Activated T-helper 17 cell treated with anti-CD3 and anti-CD28 coated beads, Interleukin-2, amount 50 U/mL, for 72 hours (primary cell): ENCODE measurements around the gene DAPL1. TPM values are rescaled to one million over a fixed set of nuclear protein-coding genes. Genes with fewer than 3 reads are reported as not detected.

Experiments used
- ATAC-seq: fragments of 150-1000 bp; cut with Tn5 transposase; replicated peaks from 2 replicates; pipeline ENCODE4 v1.10.0; 2021; ENCODE audit warnings: mild to moderate bottlenecking, moderate library complexity
- H3K27ac Mint-ChIP-seq: one replicate; pipeline ENCODE4 v1.8.0; 2022; ENCODE audit warnings: mixed read lengths
- H3K27me3 Mint-ChIP-seq: one replicate; pipeline ENCODE4 v1.8.0; 2022; ENCODE audit warnings: mixed read lengths
- H3K36me3 Mint-ChIP-seq: one replicate; pipeline ENCODE4 v1.8.0; 2022; ENCODE audit warnings: low read depth, mild to moderate bottlenecking, mixed read lengths
- H3K4me1 Mint-ChIP-seq: one replicate; pipeline ENCODE4 v1.8.0; 2022; ENCODE audit warnings: mixed read lengths
- H3K4me3 Mint-ChIP-seq: one replicate; pipeline ENCODE4 v1.8.0; 2022; ENCODE audit warnings: mild to moderate bottlenecking, mixed read lengths
- H3K9me3 Mint-ChIP-seq: one replicate; pipeline ENCODE4 v1.8.0; 2022; ENCODE audit warnings: mixed read lengths
- total RNA-seq, 2 donors: library from RNA; stranded (reverse); gene quantifications; one replicate each; pipeline ENCODE4 v1.2.3, GENCODE V29; 2022

The DAPL1 gene
- total RNA-seq, 2 donors from 2014 or later, result not detected

DNA sequence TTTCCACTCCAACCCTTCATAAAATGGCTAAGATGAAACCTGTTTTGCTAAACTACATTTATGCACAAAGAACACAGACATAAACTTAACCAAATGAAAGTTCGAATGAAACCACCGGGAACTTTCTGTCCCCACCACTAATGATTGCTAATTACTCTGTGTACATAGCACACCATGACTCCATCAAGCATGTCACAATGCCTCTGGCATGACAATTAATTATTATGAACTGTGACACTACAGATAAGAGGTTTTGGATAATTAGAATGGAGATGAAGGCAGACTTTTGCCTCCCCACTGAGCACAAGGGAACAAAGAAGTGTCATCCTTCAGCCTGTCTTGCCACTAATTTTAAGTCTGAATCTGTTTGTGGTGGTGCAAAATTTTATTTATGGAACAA lies 1.5 kb downstream of the DAPL1 start:
- H3K27me3 Mint-ChIP-seq, result peaks cover 31% of the 10 kb centered on the region
- no peaks in the 10 kb centered on the region for H3K9me3 Mint-ChIP-seq
- H3K27ac Mint-ChIP-seq, result no peak overlapping the region
- H3K4me3 Mint-ChIP-seq, result no peak overlapping the region
- no peak for ATAC-seq
- H3K4me1 Mint-ChIP-seq, result no peaks in the 10 kb centered on the region
- H3K36me3 Mint-ChIP-seq, result no peaks in the 10 kb centered on the region

DNA sequence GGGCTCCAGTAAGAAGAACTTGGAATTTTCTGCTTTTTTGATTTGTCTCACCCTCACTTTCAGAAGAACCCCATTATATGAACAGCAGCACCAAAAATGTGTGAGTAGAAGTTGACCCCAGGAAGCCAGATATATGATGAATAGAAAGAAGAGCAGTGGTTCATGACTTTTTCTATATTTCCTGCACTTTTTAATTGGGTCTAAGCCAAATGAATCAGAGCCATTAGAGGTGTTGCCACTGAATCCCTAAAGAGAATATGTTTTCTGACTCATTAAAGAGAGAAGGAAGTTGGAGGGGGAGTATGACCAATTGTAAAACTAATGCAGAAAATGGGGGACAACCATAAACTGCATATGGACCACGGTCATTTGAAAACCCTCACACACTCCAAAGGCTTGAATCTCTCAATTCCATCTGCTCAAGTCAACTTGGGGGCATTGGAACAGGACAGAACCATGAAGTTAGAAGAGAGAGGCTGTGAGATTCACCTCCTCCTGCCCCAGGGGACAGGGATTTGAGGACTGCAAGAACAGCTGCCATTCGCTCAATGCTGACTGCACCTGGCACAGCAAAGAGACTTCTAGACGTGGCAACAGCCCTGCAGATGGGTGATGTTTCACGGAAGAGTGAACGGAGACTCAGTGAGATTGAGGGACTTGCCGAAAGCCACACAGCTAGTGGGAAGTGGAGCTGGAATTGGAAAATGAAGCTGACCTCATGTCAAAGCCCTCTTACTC lies 3.0 kb downstream of the DAPL1 start:
- H3K9me3 Mint-ChIP-seq, result no peaks in the 10 kb centered on the region
- H3K4me1 Mint-ChIP-seq, result no peaks in the 10 kb centered on the region
- H3K27me3 Mint-ChIP-seq, result peaks cover 31% of the 10 kb centered on the region
- H3K27ac Mint-ChIP-seq, result no peak overlapping the region
- H3K36me3 Mint-ChIP-seq, result no peaks in the 10 kb centered on the region
- no peak for ATAC-seq
- H3K4me3 Mint-ChIP-seq, result no peak overlapping the region

DNA sequence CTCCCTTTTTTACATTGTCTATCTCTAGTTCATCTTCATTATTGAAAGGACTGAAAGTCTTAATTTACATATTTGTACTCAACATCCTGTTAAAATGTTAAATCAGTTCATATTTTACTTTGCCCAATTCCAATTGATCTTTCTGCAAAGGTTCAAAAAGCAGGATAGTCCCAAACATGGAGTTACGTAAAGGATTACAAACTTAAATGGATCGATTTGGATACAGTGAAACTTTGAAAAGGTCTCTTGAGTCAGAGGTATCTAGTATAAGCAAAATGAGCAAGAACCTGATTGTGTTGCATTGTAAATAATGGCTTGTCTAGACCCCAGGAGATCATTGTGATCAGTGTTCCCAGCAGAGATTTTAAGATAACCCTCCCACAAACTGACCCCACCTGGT lies 4.1 kb downstream of the DAPL1 start:
- Mint-ChIP-seq H3K27me3 (peaks cover 26% of the 10 kb centered on the region), H3K4me3 (no peak overlapping the region), H3K4me1 (no peaks in the 10 kb centered on the region), H3K36me3 (no peaks in the 10 kb centered on the region), H3K27ac (no peak overlapping the region), H3K9me3 (no peaks in the 10 kb centered on the region)
- no peak for ATAC-seq

DNA sequence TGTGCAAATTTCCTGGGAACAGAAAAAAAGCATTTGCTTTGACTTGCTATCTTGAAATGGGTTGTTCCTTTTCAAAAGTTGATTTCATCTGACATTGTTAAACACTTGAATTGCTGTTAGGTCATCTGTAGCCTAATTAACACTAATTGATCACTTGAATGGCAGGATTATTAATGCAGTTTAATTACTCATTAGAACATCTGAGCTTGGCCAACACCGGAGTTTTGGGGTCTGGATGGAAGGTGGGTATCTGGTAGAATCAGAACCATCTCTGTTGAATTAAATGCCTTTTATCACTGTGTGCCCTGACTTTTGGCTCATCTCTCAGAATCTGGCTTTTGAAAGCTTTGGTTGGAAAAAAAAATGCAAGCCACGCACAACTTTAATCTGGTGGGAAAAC lies 8.4 kb downstream of the DAPL1 start:
- no peak overlapping the region for H3K4me3 Mint-ChIP-seq

DNA sequence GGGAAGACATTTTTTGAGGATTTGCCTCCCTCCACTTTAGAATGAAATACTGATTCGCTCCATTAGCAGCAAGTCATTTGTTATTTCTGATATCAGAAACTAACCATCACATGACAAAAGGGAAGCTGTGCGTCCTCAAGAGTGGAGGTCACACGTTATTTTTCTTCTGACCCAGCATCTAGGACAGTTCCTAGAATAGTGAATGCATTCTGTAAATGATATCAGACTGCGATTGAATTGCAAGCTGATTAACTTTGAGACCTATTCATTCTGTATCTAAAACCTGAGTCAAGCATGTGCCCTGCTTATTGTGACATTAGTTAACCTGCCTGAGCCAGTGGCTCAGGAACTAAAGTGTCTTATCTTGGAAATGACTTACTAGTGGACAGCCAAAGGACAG lies 10.1 kb downstream of the DAPL1 start:
- no peak for ATAC-seq
- Mint-ChIP-seq H3K27ac (no peak overlapping the region), H3K36me3 (no peaks in the 10 kb centered on the region), H3K27me3 (peaks cover 6% of the 10 kb centered on the region), H3K4me1 (no peaks in the 10 kb centered on the region), H3K4me3 (no peak overlapping the region), H3K9me3 (no peaks in the 10 kb centered on the region)

More for the DNA sequence above, 8.4 kb downstream of the DAPL1 start:
- H3K4me1 Mint-ChIP-seq, result no peaks in the 10 kb centered on the region
- no peak for ATAC-seq
- H3K27me3 Mint-ChIP-seq, result peaks cover 10% of the 10 kb centered on the region
- no peaks in the 10 kb centered on the region for H3K36me3 Mint-ChIP-seq
- H3K9me3 Mint-ChIP-seq, result no peaks in the 10 kb centered on the region
- no peak overlapping the region for H3K27ac Mint-ChIP-seq

DNA sequence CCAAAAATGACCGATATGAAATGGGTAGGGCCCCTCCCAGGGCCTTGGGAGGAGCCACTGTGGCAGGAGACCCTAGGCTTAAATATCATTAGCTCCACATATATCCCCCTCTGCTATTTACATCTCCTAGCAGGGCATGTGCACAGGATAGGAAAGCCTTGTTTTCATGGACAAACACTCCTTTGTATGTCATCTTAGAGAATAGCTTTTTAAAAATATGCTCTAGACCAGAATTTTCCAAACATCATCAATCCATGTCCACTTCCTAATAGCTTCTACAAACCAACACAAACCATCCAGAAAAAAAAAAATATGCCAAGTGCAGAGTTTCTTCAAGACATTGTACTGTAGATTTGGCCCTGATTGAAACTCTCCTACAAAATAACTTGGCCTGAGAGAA lies 10.8 kb downstream of the DAPL1 start:
- H3K4me3 Mint-ChIP-seq, result no peak overlapping the region
- no peaks in the 10 kb centered on the region for H3K9me3 Mint-ChIP-seq
- no peaks in the 10 kb centered on the region for H3K4me1 Mint-ChIP-seq
- no peak overlapping the region for H3K27ac Mint-ChIP-seq
- H3K36me3 Mint-ChIP-seq, result no peaks in the 10 kb centered on the region
- no peak for ATAC-seq
- H3K27me3 Mint-ChIP-seq, result peaks cover 7% of the 10 kb centered on the region

DNA sequence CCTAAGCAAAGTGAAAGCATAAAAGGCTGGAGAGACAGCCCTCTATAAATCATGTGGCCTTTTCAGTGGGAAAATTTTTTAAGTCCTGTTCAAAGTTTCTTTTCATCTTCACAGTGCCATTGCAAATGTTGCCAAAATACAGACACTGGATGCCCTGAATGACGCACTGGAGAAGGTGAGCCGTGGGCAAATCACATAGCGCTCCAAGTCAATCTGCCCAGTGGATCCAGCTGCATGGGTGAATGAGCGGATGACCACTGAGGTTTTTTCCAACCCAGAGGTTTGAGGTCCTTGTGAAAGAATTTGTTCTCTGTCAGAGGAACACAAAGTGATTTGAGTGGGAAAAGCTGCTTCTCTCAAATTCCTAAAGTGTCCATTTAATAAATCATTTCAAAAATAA lies 11.8 kb downstream of the DAPL1 start:
- peaks cover 11% of the 10 kb centered on the region for H3K27me3 Mint-ChIP-seq
- no peaks in the 10 kb centered on the region for H3K4me1 Mint-ChIP-seq
- no peaks in the 10 kb centered on the region for H3K36me3 Mint-ChIP-seq
- no peak for ATAC-seq
- H3K9me3 Mint-ChIP-seq, result no peaks in the 10 kb centered on the region
- H3K27ac Mint-ChIP-seq, result no peak overlapping the region
- no peak overlapping the region for H3K4me3 Mint-ChIP-seq

DNA sequence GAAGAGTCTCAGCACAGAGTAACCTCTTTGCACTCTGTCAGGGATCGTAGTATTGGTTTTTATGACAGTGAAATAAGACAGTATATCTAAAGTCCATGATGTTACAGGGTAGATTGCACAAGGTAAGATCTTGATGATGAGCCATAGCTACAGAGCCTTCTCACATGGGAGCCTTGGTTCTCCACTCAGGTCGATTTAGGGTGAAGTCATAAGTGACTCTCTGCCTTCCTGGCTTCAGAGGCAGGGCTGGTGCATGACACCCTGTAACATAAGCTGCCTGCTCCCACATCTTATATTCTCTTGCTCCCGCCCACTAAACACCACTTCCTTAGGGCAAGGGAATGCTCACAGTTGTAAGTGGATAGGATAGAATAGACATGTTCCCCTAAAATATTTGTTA lies 13.3 kb downstream of the DAPL1 start:
- no peaks in the 10 kb centered on the region for H3K9me3 Mint-ChIP-seq
- H3K27ac Mint-ChIP-seq, result no peak overlapping the region
- ATAC-seq, result no peak
- no peak overlapping the region for H3K4me3 Mint-ChIP-seq
- H3K4me1 Mint-ChIP-seq, result no peaks in the 10 kb centered on the region
- no peaks in the 10 kb centered on the region for H3K36me3 Mint-ChIP-seq
- peaks cover 18% of the 10 kb centered on the region for H3K27me3 Mint-ChIP-seq

DNA sequence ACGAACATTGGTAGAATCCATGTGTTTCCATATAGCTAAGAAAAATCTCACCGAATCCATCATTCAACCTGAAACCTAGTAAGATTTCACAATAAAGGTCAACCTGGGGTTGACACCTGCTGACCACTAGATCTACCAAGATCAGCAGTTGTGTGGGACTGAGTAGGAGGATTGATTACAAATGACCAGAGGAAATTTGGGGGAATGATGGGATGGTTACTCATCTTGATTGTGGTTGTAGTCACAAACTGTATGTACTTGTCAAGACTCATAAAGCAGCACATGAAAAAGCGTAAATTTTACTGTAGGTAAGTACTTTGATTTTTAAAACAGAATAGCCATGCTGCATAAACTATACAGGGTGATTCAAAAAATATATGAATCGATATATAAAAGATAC lies 14.7 kb downstream of the DAPL1 start:
- Mint-ChIP-seq H3K36me3 (no peaks in the 10 kb centered on the region), H3K4me3 (no peak overlapping the region), H3K4me1 (no peaks in the 10 kb centered on the region), H3K27ac (no peak overlapping the region), H3K9me3 (no peaks in the 10 kb centered on the region), H3K27me3 (peaks cover 23% of the 10 kb centered on the region)
- ATAC-seq, result no peak

DNA sequence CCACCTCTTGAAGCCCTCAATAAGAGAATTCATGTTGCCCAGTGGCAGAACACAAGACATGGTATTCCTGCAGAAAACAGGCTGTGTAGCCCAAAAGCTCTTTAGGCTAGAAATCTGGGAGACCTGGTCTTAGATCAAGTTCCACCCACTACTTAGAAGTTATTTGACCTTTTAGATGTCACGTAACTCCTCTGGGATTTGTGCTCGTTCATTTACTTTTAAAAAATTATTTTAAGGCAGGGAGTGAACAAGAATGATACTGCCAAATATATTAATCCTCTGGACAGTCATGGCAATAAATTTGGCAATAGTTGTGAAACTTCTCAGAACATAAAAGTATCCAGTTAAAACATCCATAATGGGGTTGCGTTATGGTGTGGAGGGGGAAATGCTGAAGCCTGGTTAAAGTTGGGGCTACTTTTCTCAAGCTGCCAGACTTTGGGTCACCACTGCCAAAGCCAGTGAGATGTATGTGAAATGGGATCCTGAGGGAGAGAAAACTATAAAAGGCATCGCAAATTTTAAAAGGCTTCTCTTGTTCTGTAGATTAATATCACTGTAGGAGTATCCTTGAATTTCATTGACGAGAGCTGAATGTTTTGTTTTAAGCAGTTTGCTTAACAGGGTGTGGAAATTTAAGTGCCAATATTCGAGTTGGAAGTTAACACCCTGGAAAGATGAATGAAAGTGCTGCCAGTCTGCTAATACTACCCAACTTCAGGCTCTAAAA lies 15.8 kb downstream of the DAPL1 start:
- ATAC-seq, result no peak
- Mint-ChIP-seq H3K4me1 (no peaks in the 10 kb centered on the region), H3K4me3 (no peak overlapping the region), H3K36me3 (no peaks in the 10 kb centered on the region), H3K27ac (no peak overlapping the region), H3K27me3 (peaks cover 24% of the 10 kb centered on the region), H3K9me3 (no peaks in the 10 kb centered on the region)

DNA sequence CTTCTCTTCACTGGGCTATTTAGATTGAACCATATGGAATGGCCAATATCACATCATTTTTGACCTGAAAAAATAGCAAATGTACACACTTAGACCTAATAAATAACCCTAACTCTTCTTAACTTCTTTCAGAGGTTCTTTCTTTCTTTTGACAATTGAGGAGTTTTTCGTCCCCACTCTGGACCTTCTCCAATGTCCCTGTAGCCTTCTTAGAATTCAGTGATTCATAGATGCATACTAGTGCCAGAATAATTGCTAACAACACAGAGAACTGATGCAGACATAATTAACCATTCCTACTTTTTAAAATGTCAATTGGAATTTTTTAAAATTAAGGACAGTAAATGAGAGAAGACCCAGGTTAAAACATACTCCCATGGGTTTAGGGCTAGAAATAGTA lies 20.0 kb downstream of the DAPL1 start:
- Mint-ChIP-seq H3K27ac (no peak overlapping the region), H3K4me3 (no peak overlapping the region), H3K4me1 (no peaks in the 10 kb centered on the region), H3K27me3 (peaks cover 32% of the 10 kb centered on the region), H3K36me3 (no peaks in the 10 kb centered on the region), H3K9me3 (no peaks in the 10 kb centered on the region)
- ATAC-seq, result no peak

DNA sequence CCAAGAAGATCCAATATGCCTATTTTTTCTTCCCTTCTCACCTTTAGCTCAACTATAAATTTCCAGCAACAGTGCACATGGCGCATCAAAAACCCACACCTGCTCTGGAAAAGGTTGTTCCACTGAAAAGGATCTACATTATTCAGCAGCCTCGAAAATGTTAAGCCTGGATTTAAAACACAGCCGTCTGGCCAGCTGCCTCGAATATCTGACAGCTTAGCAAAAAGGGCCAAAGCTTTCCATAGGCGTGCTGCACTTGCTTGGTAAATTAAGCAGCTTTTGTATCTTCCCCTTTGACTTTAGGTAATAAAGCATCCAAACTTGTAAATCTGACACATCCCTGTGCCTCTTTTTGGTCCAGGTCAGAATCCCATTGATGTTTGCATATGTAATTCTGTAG lies 20.5 kb downstream of the DAPL1 start:
- no peak for ATAC-seq
- no peaks in the 10 kb centered on the region for H3K36me3 Mint-ChIP-seq
- no peak overlapping the region for H3K27ac Mint-ChIP-seq
- H3K9me3 Mint-ChIP-seq, result no peaks in the 10 kb centered on the region
- peaks cover 30% of the 10 kb centered on the region for H3K27me3 Mint-ChIP-seq
- no peak overlapping the region for H3K4me3 Mint-ChIP-seq
- no peaks in the 10 kb centered on the region for H3K4me1 Mint-ChIP-seq

DNA sequence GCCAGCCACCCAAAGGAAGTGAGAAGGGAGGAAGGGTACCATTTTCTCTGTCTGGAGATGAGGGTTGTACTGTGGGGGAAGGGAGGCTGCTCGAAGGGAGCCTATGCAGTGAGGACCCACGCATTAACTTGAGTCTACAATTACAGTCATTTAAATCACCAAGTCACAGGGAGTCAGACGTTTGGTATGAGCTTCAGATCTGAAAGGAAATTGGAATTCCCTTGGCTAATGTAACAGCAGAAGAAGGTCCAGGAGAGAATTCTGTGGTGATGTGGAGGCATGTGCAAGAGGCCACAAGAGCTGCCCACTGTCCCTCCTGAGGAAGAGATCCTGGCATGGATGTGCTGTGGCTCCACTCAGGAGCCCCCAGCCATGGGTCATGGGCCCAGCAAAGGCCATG lies 22.5 kb downstream of the DAPL1 start:
- Mint-ChIP-seq H3K4me3 (no peak overlapping the region), H3K27me3 (peaks cover 30% of the 10 kb centered on the region), H3K36me3 (no peaks in the 10 kb centered on the region), H3K27ac (no peak overlapping the region), H3K9me3 (no peaks in the 10 kb centered on the region), H3K4me1 (no peaks in the 10 kb centered on the region)
- ATAC-seq, result no peak

DNA sequence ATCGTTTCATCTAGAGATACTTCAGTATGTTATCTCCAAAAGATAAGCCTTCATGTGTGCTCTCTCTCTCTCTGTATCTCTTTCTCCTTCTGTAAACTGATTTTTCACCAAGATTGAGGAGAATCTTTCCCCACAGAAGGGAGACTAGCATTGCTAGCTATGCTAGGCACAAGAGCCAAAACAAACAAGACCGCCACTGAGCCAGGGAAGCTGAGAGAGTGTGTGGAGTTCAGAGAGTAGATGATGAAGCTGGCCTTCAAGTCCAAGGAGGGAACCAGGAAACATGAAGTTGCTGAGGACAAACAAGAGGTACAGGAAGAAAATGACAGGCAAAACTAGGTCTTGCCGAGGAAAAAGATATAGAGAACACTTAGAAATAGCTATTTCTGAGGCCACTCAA lies 23.4 kb downstream of the DAPL1 start:
- Mint-ChIP-seq H3K27me3 (peaks cover 26% of the 10 kb centered on the region), H3K4me1 (no peaks in the 10 kb centered on the region), H3K27ac (no peak overlapping the region), H3K4me3 (no peak overlapping the region), H3K9me3 (no peaks in the 10 kb centered on the region), H3K36me3 (no peaks in the 10 kb centered on the region)
- no peak for ATAC-seq

DNA sequence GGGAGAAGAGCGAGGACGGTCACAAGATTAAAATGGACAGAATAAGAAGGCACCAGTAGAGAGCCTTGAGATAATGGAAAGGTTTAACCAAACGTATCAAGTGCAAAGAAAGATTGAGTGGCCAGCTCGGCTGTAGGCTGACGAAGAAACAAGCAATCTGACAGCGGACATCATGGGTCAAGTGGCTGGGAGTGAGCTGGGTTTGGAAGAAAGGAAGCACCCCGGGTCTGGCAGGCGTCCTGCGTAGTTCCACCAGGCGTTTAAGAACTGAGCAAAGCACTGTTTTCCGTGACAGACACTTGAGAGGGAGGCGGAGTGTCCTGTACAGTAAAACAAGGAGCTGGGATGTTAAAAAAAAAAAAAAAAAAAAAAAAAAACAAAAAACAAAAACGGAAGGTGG lies 27.1 kb downstream of the DAPL1 start:
- Mint-ChIP-seq H3K9me3 (no peaks in the 10 kb centered on the region), H3K4me3 (no peak overlapping the region), H3K4me1 (no peaks in the 10 kb centered on the region), H3K27me3 (peaks cover 17% of the 10 kb centered on the region), H3K27ac (no peak overlapping the region), H3K36me3 (no peaks in the 10 kb centered on the region)
- ATAC-seq, result no peak
